K562 (cell line): Measurements from ENCODE around the gene STIL. TPM values are rescaled to one million over a fixed set of nuclear protein-coding genes. Genes with fewer than 3 reads are reported as not detected.
A peak's percentile ranks its signal among the peaks of the same experiment; 100 is the strongest.

Experiments used
- CCNT2 ChIP-seq: IDR thresholded peaks from 2 replicates; pipeline ENCODE4 v1.6.1; 2011; ENCODE audit warnings: borderline replicate concordance, low read depth, mild to moderate bottlenecking, moderate library complexity, mixed read lengths, low read length; ENCODE audit not compliant: insufficient read length; ENCODE audit errors: extremely low read depth
- HLTF ChIP-seq: fragments of 450-650 bp; IDR thresholded peaks from 2 replicates; pipeline ENCODE4 v1.6.1; 2016
- HOXB6 ChIP-seq: fragments of 250-450 bp; sonication (Bioruptor Pico); IDR thresholded peaks from 2 replicates; pipeline ENCODE4 v1.5.1; 2022; ENCODE audit warnings: mild to moderate bottlenecking, borderline replicate concordance
- POLR2AphosphoS5 ChIP-seq: IDR thresholded peaks from 2 replicates; pipeline ENCODE4 v1.6.1; 2011; ENCODE audit warnings: mild to moderate bottlenecking, low read depth, low read length, moderate library complexity; ENCODE audit not compliant: control insufficient read depth, insufficient read depth
- POLR2H ChIP-seq: IDR thresholded peaks from 2 replicates; pipeline ENCODE4 v1.6.1; 2016; ENCODE audit warnings: missing genetic modification characterization, low read depth, mild to moderate bottlenecking, control low read depth, missing compliant biosample characterization, moderate library complexity
- SOX6 ChIP-seq: fragments of 450-650 bp; IDR thresholded peaks from 2 replicates; pipeline ENCODE4 v1.6.1; 2014; ENCODE audit warnings: mild to moderate bottlenecking
- STAT5B ChIP-seq: fragments of 250-450 bp; sonication (Bioruptor Pico); IDR thresholded peaks from 2 replicates; pipeline ENCODE4 v1.8.0; 2021; ENCODE audit warnings: mild to moderate bottlenecking, inconsistent platforms
- TFAM ChIP-seq: fragments of 250-450 bp; sonication (Bioruptor Pico); conservative IDR thresholded peaks from 2 replicates; pipeline ENCODE4 v1.5.0; 2021; ENCODE audit warnings: mild to moderate bottlenecking, moderate library complexity
- ZFPM2 ChIP-seq: fragments of 250-450 bp; sonication (Bioruptor Pico); IDR thresholded peaks from 2 replicates; pipeline ENCODE4 v1.5.1; 2022; ENCODE audit warnings: mild to moderate bottlenecking
- ZNF134 ChIP-seq: fragments of 250-450 bp; sonication (Bioruptor Pico); conservative IDR thresholded peaks from 2 replicates; pipeline ENCODE4 v1.4.0; 2020
- ZNF79 ChIP-seq: fragments of 250-450 bp; sonication (Bioruptor Pico); IDR thresholded peaks from 2 replicates; pipeline ENCODE4 v1.4.0; 2020; ENCODE audit warnings: low read depth, mild to moderate bottlenecking, moderate library complexity
- polyA plus RNA-seq, 8 experiments: library from polyadenylated mRNA; depleted of rRNA in 4 of 8; stranded (reverse) in 5 of 8; unstranded in 3 of 8; fragments of >200 nt; fragmentation: Nextera tagmentation in 2 of 8; fragmentation: Illumina TruSeq in 1 of 8; extraction: Ambion mirVana in 2 of 8; extraction: Trizol in 1 of 8; gene quantifications; 2 replicates each; pipeline versions ENCODE4 v1.2.1 to v1.2.3, GENCODE V29; 2011 to 2014; ENCODE audit warnings: inconsistent platforms in 1 of 8, missing spikeins in 1 of 8
- total RNA-seq, 7 experiments: library from RNA; depleted of rRNA in 6 of 7; stranded (reverse); fragments of >200 nt in 6 of 7; fragmentation: Illumina TruSeq in 2 of 7; extraction: Trizol in 2 of 7; gene quantifications; 2 replicates each; pipeline versions ENCODE4 v1.2.1 to v1.2.3, GENCODE V29; 2011 to 2021; ENCODE audit warnings: low replicate concordance in 1 of 7
- TF ChIP-seq, protein P1 (sequence below), 2 experiments: fragments of 450-650 bp in 1 of 2; sonication (generic) in 1 of 2; formaldehyde crosslinking in 1 of 2; IDR thresholded peaks; 2 replicates each; pipeline versions ENCODE4 v1.7.1 to v1.9.0; 2016 to 2022; ENCODE audit warnings: inconsistent platforms in 1 of 2, mild to moderate bottlenecking in 1 of 2, missing genetic modification reagents in 1 of 2
- TF ChIP-seq, protein P2 (sequence below): fragments of 250-450 bp; sonication (Bioruptor Pico); IDR thresholded peaks from 2 replicates; pipeline ENCODE4 v1.4.0; 2020; ENCODE audit warnings: borderline replicate concordance
- TF ChIP-seq, protein P3 (sequence below), 3 experiments: fragments of 200-800 bp in 1 of 3; sonication (Bioruptor generic) in 1 of 3; sonication (generic) in 1 of 3; formaldehyde crosslinking in 1 of 3; IDR thresholded peaks; 2 replicates each; pipeline versions ENCODE4 v1.6.1 to v1.8.0; 2016 to 2022; ENCODE audit warnings: mild to moderate bottlenecking in 2 of 3, missing compliant biosample characterization in 2 of 3, missing genetic modification characterization in 2 of 3, missing genetic modification reagents in 1 of 3

The STIL gene
- total and polyA plus RNA-seq, 9 of the 15 experiments (the other 6 are each of a cell fraction or from before 2014, with no cell fraction given): 10.5 to 77.4 (median 39.6) TPM

DNA sequence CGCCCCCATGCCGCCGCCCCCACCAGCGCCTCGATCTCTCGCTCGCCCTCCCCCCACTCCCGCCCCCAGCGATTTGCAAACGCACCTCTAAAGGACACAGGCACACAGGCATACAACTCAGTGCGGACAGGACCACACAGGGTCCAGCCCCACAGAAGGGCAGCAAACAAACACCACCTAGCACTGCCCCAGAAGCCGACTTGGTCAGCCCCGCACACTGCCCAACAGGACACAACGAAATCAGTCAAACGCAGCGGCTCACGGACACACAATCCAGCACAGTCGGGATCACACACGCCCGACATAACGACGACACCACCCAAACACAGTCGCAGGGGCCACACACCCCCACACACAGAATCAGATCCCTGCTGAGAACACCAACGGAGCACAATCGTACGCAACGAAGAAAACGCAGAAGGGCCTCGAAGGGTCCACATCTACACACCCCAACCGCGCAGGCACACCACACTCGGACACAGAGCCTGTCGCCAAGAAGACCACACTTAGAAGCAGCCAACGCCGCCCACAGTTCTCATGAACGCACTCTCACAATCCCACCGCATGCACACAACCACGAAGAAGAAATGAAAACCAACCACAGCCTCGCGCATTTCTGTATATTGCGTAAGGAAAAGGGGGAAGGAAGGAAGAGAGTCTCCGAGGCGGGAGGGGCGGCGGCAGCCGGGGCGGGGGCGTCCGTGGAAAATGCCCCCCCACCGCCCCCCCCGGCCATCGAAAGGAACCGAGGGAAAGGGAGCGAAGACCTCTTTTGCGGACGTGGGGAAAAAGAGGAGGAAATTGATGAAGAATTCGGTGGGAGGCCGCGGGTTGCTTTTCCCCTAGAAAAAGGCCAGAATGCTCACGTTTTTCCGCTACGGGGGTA lies 82.4 kb downstream of the STIL start (continued):
- TF ChIP-seq, protein P1, sequence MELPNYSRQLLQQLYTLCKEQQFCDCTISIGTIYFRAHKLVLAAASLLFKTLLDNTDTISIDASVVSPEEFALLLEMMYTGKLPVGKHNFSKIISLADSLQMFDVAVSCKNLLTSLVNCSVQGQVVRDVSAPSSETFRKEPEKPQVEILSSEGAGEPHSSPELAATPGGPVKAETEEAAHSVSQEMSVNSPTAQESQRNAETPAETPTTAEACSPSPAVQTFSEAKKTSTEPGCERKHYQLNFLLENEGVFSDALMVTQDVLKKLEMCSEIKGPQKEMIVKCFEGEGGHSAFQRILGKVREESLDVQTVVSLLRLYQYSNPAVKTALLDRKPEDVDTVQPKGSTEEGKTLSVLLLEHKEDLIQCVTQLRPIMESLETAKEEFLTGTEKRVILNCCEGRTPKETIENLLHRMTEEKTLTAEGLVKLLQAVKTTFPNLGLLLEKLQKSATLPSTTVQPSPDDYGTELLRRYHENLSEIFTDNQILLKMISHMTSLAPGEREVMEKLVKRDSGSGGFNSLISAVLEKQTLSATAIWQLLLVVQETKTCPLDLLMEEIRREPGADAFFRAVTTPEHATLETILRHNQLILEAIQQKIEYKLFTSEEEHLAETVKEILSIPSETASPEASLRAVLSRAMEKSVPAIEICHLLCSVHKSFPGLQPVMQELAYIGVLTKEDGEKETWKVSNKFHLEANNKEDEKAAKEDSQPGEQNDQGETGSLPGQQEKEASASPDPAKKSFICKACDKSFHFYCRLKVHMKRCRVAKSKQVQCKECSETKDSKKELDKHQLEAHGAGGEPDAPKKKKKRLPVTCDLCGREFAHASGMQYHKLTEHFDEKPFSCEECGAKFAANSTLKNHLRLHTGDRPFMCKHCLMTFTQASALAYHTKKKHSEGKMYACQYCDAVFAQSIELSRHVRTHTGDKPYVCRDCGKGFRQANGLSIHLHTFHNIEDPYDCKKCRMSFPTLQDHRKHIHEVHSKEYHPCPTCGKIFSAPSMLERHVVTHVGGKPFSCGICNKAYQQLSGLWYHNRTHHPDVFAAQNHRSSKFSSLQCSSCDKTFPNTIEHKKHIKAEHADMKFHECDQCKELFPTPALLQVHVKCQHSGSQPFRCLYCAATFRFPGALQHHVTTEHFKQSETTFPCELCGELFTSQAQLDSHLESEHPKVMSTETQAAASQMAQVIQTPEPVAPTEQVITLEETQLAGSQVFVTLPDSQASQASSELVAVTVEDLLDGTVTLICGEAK (IDR thresholded peaks at IDR 0.05): peak; percentile 78
- TF ChIP-seq, protein P1 (CRISPR knock-in tag; IDR thresholded peaks at IDR 0.05): peak; percentile 47; the same call in 1 of the 2 replicates
- TF ChIP-seq, protein P2, sequence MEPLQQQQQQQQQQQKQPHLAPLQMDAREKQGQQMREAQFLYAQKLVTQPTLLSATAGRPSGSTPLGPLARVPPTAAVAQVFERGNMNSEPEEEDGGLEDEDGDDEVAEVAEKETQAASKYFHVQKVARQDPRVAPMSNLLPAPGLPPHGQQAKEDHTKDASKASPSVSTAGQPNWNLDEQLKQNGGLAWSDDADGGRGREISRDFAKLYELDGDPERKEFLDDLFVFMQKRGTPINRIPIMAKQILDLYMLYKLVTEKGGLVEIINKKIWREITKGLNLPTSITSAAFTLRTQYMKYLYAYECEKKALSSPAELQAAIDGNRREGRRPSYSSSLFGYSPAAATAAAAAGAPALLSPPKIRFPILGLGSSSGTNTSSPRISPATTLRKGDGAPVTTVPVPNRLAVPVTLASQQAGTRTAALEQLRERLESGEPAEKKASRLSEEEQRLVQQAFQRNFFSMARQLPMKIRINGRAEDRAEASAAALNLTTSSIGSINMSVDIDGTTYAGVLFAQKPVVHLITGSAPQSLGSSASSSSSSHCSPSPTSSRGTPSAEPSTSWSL (CRISPR knock-in tag): 0 out of 2 replicates have a peak, but pooled peaks have one; percentile 17
- TF ChIP-seq ZNF134 (CRISPR knock-in tag) (0 out of 2 replicates have a peak, but pooled peaks have one; percentile 7), POLR2AphosphoS5 (peak; percentile 73), ZNF79 (CRISPR knock-in tag) (no peak), POLR2H (peak; percentile 90), STAT5B (CRISPR knock-in tag) (no peak), SOX6 (no peak; the same call in 1 of the 2 replicates), HOXB6 (CRISPR knock-in tag) (no peak), CCNT2 (no peak), TFAM (CRISPR knock-in tag) (no peak), HLTF (peak; percentile 99), ZFPM2 (no peak)
- TF ChIP-seq, protein P3, sequence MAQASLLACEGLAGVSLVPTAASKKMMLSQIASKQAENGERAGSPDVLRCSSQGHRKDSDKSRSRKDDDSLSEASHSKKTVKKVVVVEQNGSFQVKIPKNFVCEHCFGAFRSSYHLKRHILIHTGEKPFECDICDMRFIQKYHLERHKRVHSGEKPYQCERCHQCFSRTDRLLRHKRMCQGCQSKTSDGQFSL (CRISPR knock-in tag; IDR thresholded peaks at IDR 0.05): peak; percentile 98
- TF ChIP-seq, protein P3 (tag; IDR thresholded peaks at IDR 0.05): peak in 1 of 2 experiments; percentile 99; a peak in 2 of 4 replicates
